Measurements from ENCODE around the gene NACC1.

NACC1 gene

GRCh38 chr19:13100031-13100588, 18.0 kb upstream of the NACC1 start:
- peak; percentile 49 for DNase-seq

DNA sequence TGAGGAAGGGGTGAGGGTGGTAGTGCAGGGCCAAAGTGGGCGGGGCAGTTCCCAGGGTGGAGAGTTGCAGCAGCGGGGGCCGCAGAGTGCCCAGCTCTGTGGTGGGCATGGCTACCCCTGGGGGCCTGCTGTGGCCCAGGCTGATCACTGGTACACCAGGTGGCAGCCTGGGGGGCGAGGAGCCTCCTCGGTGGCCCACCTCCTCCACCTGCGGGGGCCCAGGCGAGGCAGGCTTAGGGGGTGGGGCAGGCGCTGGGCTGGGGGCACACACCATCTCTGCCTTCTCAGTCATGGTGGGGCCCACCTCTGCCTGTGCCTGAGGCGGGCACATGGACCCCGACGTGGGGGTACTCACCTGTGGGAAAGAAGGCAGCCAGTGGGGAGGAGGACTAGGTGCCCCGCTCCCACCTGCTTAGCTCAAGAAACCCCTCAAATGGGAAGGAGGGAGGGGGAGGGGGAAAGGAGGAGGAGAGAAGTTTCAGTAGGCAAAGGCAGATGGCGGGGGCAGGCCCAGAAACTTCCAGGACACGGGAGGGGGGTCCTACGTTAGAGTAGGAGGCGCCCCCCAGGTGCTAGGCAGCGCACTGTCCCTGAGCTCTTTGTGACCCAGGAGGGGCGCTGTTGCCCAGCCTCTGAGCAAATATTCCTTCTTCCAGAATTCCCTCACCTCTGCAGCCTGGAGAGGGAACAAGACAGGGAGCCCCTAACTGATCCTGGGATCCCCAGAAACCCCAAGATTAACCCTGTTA, 17.0 kb upstream of the NACC1 start:
- no peak for DNase-seq

GRCh38 chr19:13101590-13102415, 16.3 kb upstream of the NACC1 start:
- DNase-seq: no peak

DNA sequence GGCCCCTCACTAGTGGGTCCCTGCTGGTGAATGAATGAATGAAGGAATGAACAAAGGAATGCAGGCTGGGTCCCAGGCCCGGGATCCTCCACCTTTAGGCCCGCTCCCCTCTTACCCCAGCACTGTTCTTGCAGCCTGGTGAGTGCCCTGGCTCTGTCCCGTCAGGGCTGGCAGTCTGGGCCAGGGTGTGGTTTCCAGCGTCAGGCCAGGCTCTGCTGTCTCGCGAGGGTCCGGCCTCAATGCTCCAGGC, 15.7 kb upstream of the NACC1 start:
- no peak for DNase-seq

GRCh38 chr19:13102666-13103580, 15.1 kb upstream of the NACC1 start, which contains the start of gene LYL1:
Gene LYL1, minus strand, starts transcription at chr19:13102858. Its CDS starts 1,687 bp downstream, at chr19:13101171.
- DNase-seq: no peak

DNA sequence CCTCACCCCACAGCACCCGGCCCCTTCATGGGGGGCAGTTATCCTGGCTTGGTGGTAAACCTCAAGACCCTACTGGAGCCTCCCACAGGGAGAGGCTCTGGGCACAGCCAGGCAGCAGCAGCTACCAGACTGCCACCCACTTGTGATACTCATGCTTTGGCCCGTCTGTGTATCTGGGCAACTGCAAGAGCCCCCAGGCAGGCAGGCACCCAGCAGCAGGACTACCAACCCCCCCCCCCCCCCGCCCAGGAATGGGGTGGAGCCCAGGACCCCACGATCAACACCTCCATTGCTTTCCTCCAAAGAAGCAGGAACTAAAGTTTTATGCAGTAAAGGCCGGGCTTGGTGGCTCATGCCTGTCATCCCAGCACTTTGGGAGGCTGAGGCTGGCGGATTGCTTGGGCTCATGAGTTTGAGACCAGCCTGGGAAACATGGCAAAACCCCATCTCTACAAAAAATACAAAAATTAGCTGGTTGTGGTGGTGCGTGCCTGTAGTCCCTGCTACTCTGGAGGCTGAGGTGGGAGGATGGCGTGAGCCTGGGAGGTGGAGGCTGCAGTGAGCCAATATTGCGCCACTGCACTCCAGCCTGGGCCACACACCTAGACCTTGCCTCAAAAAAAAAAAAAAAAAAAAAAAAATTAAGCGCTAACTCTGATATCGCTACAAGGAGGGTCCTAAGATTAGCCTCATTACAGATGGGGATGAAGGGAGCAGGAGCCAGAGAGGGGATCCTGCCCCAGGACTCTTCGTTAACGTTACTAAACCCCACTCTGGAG, 14.3 kb upstream of the NACC1 start:
- DNase-seq: no peak

GRCh38 chr19:13104360-13104847, 13.7 kb upstream of the NACC1 start:
- no peak for DNase-seq

DNA sequence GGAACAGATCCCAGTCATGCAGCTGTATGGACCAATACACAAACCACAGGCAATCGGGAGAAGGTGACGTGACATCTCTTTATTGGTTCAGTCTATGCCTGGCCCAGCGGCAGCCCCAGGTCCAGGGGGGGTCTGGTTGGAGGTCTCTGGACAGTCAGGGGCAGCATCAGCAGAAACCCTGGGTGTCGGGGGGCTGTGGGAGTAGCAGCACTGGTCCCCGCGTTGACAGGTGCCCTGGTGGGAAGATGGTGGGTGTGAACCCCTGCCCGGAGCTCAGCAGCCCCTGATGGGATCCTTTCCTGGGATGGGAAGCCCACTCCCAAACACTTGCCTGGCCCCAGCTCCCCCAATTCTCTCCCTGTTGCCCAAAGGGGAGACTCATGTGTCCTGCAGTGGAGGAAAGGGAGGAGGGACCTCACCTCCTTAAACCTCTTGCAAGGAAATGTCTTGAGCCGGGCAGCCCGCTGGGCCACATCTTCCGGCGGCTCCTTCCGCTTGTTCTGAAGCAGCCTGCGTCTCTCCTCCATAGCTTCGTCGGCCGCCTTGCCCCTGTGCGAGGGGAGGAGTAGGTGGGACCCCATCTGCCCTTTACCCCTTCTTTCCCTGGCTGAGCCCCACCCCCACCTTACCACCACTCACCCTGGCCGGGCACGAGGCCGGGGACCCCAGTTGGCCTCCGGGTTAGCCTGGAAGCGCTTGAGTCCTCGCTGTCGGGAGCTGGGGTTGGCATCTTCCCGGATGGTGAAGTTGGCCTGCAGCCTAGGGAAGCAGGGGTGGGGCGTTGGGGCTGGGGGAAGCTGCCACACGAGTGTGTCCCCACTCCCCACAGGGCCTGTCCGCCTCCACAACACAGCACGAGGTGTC, 13.0 kb upstream of the NACC1 start:
- DNase-seq: no peak

DNA sequence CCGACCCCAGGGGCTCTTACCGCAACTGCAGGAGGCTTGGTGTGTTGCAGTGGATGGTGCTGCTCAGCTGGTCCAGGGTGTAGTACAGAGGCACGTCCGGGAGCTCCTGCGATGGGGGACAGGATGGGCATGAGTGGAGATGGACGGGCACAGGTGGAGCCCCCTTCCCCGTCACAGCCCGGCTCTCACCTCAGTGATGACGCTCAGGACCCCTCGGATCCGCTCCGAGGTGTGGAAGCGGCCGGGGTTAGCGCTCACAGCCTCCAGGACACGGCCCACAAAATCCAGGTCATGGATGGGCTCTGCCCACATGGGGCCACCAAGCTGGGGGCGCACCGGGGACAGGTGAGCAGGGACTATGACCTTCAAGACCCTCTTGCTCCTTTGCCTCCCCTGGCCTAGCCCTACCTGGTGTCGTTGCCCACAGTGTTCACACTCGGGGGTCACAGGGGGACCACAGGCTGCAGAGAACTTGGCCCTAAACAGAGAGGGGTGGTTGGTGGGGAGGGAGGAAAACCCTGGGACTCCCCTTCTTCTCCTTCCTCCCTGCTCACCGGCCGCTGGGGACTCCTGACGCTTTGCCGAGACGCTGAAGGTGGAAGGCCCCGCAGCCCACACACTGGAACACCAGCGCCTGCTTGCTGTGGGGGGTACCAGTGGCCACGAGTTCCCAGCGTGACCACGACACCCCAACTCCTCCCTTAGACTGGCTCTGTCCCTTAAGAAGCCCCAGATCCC, 8.5 kb upstream of the NACC1 start:
- DNase-seq: no peak

- DNase-seq: no peak
Observed at GRCh38 chr19:13110099-13110610, 7.9 kb upstream of the NACC1 start.

GRCh38 chr19:13112555-13112954, 5.5 kb upstream of the NACC1 start:
- no peak for DNase-seq

DNA sequence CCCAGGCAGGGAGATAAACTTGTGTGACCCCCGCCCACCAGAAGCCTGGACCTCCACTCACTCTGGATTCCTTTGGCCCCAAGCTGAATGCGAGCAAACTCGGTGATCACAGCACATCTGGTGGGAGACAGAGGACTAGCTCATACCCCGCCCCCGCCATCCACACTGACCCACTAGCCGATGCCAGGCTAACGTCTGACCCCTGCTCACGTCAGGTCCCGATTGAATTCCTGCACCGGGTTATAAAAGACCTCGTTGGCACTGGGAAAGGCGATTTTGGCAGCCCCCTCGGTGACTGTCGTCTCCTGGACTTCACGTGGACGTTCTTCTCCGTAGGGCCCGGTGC, 2.2 kb upstream of the NACC1 start:
- DNase-seq: no peak

DNA sequence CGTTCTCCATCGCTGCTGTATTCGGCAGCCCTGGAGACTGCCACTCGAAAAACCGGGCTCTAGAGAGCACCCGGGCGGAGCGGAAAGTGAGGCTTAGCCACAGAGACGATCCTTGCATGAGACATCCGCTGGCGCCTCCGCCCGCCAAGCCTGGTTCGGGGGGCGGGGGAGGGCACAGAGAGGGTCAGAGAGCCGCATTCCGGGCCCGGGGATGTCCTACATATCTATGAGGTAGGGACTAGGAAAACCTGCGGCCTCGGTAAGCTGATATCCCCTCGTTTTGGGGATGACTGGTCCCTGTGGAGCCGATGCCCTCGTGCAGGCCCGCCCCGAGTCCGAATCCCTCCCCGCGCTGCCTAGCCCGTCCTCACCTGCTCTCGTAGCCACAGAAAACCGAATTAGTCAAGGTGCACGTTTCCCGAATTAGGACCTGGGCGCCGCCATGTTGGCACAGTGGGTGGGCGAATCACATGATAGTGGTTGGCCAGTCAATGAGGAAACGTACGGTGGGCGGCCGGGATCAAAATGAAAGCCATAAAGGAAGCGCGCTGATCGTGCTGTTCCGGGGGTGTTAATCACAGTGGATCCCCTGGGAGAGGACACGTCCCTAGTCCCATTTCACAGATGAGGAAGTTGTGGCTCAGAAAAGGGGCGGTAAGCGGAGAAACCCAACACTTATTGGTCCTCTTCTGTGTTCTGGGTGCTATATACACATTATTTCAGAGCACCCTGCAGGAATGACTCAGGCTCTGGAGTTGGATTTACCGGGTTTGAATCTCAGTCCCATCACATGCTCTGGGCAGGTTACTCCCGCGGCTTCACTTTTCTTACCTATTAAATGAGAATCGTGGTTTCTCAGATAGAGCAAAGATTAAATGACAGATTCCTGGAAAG, 1.5 kb upstream of the NACC1 start, which contains the start of gene TRMT1:
Gene TRMT1 (minus strand): TSS at position 459 of the 894 bp plus-strand sequence. CDS start 341 bp downstream, at position 118.
- DNase-seq: peak; percentile 95

DNA sequence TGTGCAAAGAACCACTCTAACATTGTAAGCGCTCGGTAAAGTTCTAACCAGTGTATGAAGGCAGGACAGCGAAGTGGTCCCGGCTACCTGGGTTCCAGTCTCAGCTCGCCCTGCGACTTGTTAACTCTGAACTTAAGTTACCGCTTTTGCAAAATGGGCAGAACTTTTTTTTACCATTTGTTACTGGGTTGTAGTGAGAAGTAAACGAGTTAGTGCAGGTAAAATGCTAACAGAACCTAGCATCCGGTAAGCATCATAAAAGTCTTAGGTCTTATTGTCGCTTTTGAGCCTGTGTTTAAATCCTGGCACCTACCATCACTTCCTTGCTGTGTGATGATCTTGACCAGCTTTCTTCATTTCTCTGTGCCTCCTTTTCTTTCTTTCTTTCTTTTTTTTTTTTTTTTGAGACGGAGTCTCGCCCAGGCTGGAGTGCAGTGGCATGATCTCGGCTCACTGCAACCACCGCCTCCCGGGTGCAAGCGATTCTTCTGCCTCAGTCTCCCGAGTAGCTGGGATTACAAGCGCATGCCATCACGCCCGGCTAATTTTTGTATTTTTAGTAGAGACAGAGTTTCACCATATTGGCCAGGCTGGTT, 790 bp upstream of the NACC1 start:
- no peak for DNase-seq

DNA sequence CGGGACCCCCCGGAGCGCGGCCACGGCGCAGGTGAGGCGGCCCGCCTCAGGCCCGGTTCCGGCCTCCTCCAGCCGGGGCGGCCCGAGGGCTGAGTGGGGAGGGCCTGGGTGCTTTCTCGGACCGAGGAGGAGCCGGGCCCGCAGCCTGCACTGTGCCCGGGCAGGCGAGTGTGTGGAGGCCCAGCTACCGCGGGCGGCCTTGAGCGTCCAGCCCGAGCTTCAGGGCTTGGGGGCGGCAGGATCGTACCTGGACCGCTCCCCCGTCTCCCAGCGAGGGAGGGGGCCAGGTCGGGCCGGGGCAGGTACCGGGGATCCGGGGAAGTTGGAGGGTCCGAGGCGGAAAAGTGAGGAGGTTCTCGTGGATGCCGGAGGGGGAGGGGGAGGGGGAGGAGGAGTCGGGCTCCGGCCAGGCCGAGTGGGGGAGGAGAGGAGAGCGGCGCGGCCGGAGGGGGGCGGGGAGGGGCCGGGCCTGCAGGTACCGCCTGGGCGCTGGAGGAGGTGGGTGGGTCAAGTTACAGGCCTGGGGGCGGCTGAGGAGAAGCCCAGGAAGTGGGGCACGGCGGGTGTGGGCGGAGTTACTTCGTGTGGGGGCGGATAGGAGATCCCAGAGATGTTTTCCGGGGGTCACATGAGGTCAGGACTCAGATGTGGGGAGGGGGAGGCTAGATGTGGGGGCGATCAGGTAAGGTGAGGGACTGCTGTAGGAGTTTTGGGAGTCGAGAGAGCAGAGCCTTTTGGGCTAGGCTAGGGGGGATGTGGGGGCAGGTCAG, 545 bp downstream of the NACC1 start:
- peak; percentile 40 for DNase-seq

- no peak for DNase-seq
Observed at GRCh38 chr19:13119627-13120026, 1.6 kb downstream of the NACC1 start.

- no peak for DNase-seq
Observed at GRCh38 chr19:13120031-13120430, 2.0 kb downstream of the NACC1 start.
